B cell (primary cell): Measurements from ENCODE around the gene TRIAP1. TPM values are rescaled to one million over a fixed set of nuclear protein-coding genes. Genes with fewer than 3 reads are reported as not detected.

Source experiments
- ATAC-seq: fragments of 200-7000 bp; cut with Tn5 transposase; one replicate; pipeline ENCODE4 v1.10.0; 2021; ENCODE audit warnings: low read depth, mild to moderate bottlenecking, moderate number of reproducible peaks, moderate library complexity
- CTCF ChIA-PET: fragments of 350-600 bp; sonication (Branson Sonifier 250); formaldehyde crosslinking; loops from one replicate; lab custom pipeline; 2021; ENCODE audit warnings: antibody characterized with exemption, inconsistent platforms; lab: Charles Lee
- POLR2A ChIA-PET: fragments of 350-600 bp; sonication (Branson Sonifier 250); formaldehyde crosslinking; loops from one replicate; lab custom pipeline; 2021; ENCODE audit warnings: antibody characterized with exemption; lab: Charles Lee
- DNase-seq: peaks from one replicate; pipeline ENCODE4 v3.0.0; 2013
- H2AFZ ChIP-seq: 2 replicates; pipeline ENCODE4 v1.6.1; 2012; ENCODE audit warnings: mild to moderate bottlenecking, low read depth, low read length; ENCODE audit not compliant: insufficient read depth, poor library complexity, severe bottlenecking
- H3K27ac ChIP-seq, 2 donors: 1 replicate in 1 of 2; 2 replicates in 1 of 2; pipeline ENCODE4 v1.5.1; 2012 to 2013; ENCODE audit warnings: low read length in 2 of 2, mild to moderate bottlenecking in 2 of 2, moderate library complexity in 1 of 2
- H3K27me3 ChIP-seq, 4 experiments: fragments of 200-600 bp in 1 of 4; sonication (generic) in 1 of 4; replicated peaks in 1 of 4; 1 replicate in 2 of 4; 2 replicates in 2 of 4; pipeline versions ENCODE4 v1.6.1 to v1.7.0; 2013 to 2016; ENCODE audit warnings: low read length in 3 of 4, mild to moderate bottlenecking in 2 of 4, mixed read lengths in 1 of 4, moderate library complexity in 1 of 4; ENCODE audit not compliant: insufficient read depth in 4 of 4, control insufficient read depth in 3 of 4; ENCODE audit errors: control extremely low read depth in 1 of 4
- H3K36me3 ChIP-seq, 2 experiments: replicated peaks in 1 of 2; 1 replicate in 1 of 2; 2 replicates in 1 of 2; pipeline versions ENCODE4 v1.6.1 to v1.7.1; 2013; ENCODE audit warnings: low read length in 1 of 2; ENCODE audit not compliant: insufficient read depth in 2 of 2, control insufficient read depth in 1 of 2; ENCODE audit errors: control extremely low read depth in 1 of 2, extremely low read depth in 1 of 2
- H3K4me1 ChIP-seq, 2 donors: fragments of 200-600 bp in 1 of 2; sonication (generic) in 1 of 2; 1 replicate in 1 of 2; 2 replicates in 1 of 2; pipeline versions ENCODE4 v1.5.1 to v1.6.1; 2013 to 2017; ENCODE audit warnings: low read length in 2 of 2; ENCODE audit not compliant: control insufficient read depth in 2 of 2, insufficient read depth in 2 of 2
- H3K4me2 ChIP-seq: replicated peaks from 2 replicates; pipeline ENCODE3; 2012; ENCODE audit warnings: mild to moderate bottlenecking, low read depth, low read length; ENCODE audit not compliant: poor library complexity, severe bottlenecking
- H3K4me3 ChIP-seq, 5 experiments: fragments of 200-600 bp in 1 of 5; sonication (generic) in 1 of 5; 1 replicate in 3 of 5; 2 replicates in 2 of 5; pipeline versions ENCODE4 v1.5.1 to v1.7.0; 2011 to 2016; ENCODE audit warnings: low read length in 4 of 5, mild to moderate bottlenecking in 4 of 5, low read depth in 2 of 5, control low read depth in 1 of 5, moderate library complexity in 1 of 5; ENCODE audit not compliant: insufficient read depth in 1 of 5; ENCODE audit errors: control extremely low read depth in 1 of 5, extremely low read depth in 1 of 5
- H3K79me2 ChIP-seq: fragments of 200-600 bp; sonication (generic); one replicate; pipeline ENCODE4 v1.6.0; 2016; ENCODE audit warnings: low read length; ENCODE audit not compliant: control insufficient read depth, insufficient read depth
- H3K9ac ChIP-seq: fragments of 200-600 bp; sonication (generic); 2 replicates; pipeline ENCODE4 v1.6.1; 2017; ENCODE audit warnings: mild to moderate bottlenecking, low read length, moderate library complexity
- H3K9me3 ChIP-seq, 3 donors: one replicate each; pipeline versions ENCODE4 v1.6.1 to v1.7.1; 2013; ENCODE audit warnings: low read length in 2 of 3; ENCODE audit not compliant: control insufficient read depth in 2 of 3, insufficient read depth in 1 of 3; ENCODE audit errors: control extremely low read depth in 1 of 3
- H4K20me1 ChIP-seq: 2 replicates; pipeline ENCODE4 v1.6.0; 2012; ENCODE audit warnings: mild to moderate bottlenecking, low read length; ENCODE audit not compliant: insufficient read depth, control insufficient read depth, poor library complexity, severe bottlenecking
- H3K27ac Mint-ChIP-seq: one replicate; pipeline ENCODE4 v1.8.0; 2021; ENCODE audit warnings: mixed read lengths
- H3K27me3 Mint-ChIP-seq: one replicate; pipeline ENCODE4 v1.8.0; 2021; ENCODE audit warnings: mixed read lengths
- H3K4me1 Mint-ChIP-seq: one replicate; pipeline ENCODE4 v1.8.0; 2021; ENCODE audit warnings: mixed read lengths
- H3K4me3 Mint-ChIP-seq: one replicate; pipeline ENCODE4 v1.8.0; 2021; ENCODE audit warnings: mixed read lengths
- H3K9me3 Mint-ChIP-seq: one replicate; pipeline ENCODE4 v1.8.0; 2022; ENCODE audit warnings: mixed read lengths; ENCODE audit not compliant: insufficient read depth
- EZH2 ChIP-seq: IDR thresholded peaks from 2 replicates; pipeline ENCODE4 v1.6.1; 2012; ENCODE audit warnings: borderline replicate concordance, low read depth, mild to moderate bottlenecking, moderate library complexity, low read length; ENCODE audit not compliant: insufficient read depth, poor library complexity, severe bottlenecking
- whole genome bisulfite sequencing: methylation state at CpG from one replicate; pipeline ENCODE4 v1.1.5; 2013; ENCODE audit warnings: missing lambda C conversion rate; ENCODE audit not compliant: insufficient coverage; 5-methylcytosine and 5-hydroxymethylcytosine counted together
- intact Hi-C: fragments of 100-400 bp; cut with micrococcal nuclease; formaldehyde crosslinking; loops from one replicate; pipeline ENCODE4 v1.10.0; 2022
- polyA plus RNA-seq: library from polyadenylated mRNA; depleted of rRNA; stranded (reverse); fragments of >200 nt; gene quantifications from 2 replicates; pipeline ENCODE4 v1.2.3, GENCODE V29; 2012
- total RNA-seq, 2 donors: library from RNA; stranded (reverse); fragments of 120-200 nt in 1 of 2; gene quantifications; 1 replicate in 1 of 2; 2 replicates in 1 of 2; pipeline versions ENCODE4 v1.2.3 to v1.2.4, GENCODE V29; 2013 to 2022
- TF ChIP-seq, protein P1 (sequence below): fragments of 200-600 bp; IDR thresholded peaks from one replicate; pipeline ENCODE4 v1.8.0; 2022; ENCODE audit warnings: antibody characterized with exemption, mild to moderate bottlenecking

TRIAP1 gene
- total and polyA plus RNA-seq, 2 donors (not counting 1 experiment from before 2014, with no cell fraction given), result 13.8 to 19.6 TPM

DNA sequence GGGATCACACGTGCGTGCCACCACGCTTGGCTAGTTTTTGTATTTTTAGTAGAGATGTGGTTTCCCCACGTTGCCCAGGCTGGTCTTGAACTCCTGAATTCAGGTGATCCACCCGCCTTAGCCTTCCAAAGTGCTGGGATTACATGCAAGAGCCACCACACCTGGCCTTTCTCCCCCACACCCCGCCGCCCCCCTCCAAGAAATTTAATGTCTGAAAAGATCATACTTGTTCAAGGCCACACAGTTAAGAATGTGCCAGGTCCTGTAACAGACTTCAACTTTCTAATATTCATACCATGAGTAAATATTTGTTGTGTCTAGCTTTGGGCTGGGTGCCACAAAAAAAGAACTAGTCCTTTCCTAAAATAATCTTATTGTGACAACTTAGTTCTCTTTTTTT lies 9.1 kb upstream of the TRIAP1 start:
- Mint-ChIP-seq H3K9me3 (no peaks in the 10 kb centered on the region), H3K27me3 (no peaks in the 10 kb centered on the region), H3K4me1 (peaks cover 8% of the 10 kb centered on the region), H3K27ac (no peak overlapping the region), H3K4me3 (no peak overlapping the region)
- intact Hi-C loops, result no loop called here
- 80% methylated on average over 1 of the region's 7 CpGs for whole genome bisulfite sequencing
- peak overlapping the region in 1 of 2 donors; percentile 8 for H3K27ac ChIP-seq
- peaks cover 31% of the 10 kb centered on the region for H4K20me1 ChIP-seq
- ATAC-seq (no peak), DNase-seq (no peak)
- peaks cover 42% of the 10 kb centered on the region for H3K79me2 ChIP-seq
- H3K4me3 ChIP-seq, result no peak overlapping the region
- POLR2A ChIA-PET, result no interaction called here
- no peak overlapping the region for H3K9ac ChIP-seq
- H3K4me1 ChIP-seq, result peaks cover 0 to 4% of the 10 kb centered on the region in 2 donors
- no peaks in the 10 kb centered on the region for H3K27me3 ChIP-seq
- H3K4me2 ChIP-seq, result no peak overlapping the region
- no peaks in the 10 kb centered on the region for H3K9me3 ChIP-seq
- no peak for TF ChIP-seq EZH2
- TF ChIP-seq, protein P1, sequence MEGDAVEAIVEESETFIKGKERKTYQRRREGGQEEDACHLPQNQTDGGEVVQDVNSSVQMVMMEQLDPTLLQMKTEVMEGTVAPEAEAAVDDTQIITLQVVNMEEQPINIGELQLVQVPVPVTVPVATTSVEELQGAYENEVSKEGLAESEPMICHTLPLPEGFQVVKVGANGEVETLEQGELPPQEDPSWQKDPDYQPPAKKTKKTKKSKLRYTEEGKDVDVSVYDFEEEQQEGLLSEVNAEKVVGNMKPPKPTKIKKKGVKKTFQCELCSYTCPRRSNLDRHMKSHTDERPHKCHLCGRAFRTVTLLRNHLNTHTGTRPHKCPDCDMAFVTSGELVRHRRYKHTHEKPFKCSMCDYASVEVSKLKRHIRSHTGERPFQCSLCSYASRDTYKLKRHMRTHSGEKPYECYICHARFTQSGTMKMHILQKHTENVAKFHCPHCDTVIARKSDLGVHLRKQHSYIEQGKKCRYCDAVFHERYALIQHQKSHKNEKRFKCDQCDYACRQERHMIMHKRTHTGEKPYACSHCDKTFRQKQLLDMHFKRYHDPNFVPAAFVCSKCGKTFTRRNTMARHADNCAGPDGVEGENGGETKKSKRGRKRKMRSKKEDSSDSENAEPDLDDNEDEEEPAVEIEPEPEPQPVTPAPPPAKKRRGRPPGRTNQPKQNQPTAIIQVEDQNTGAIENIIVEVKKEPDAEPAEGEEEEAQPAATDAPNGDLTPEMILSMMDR, result no peak
- peaks cover 14 to 45% of the 10 kb centered on the region in 2 experiments for H3K36me3 ChIP-seq
- H2AFZ ChIP-seq, result no peak overlapping the region
- CTCF ChIA-PET, result interaction anchor here (0.7 to 5.9 kb wide), 2 partner anchors 10 to 11 kb away, joined by 4 to 39 read pairs; no protein-coding TSS in a partner anchor

DNA sequence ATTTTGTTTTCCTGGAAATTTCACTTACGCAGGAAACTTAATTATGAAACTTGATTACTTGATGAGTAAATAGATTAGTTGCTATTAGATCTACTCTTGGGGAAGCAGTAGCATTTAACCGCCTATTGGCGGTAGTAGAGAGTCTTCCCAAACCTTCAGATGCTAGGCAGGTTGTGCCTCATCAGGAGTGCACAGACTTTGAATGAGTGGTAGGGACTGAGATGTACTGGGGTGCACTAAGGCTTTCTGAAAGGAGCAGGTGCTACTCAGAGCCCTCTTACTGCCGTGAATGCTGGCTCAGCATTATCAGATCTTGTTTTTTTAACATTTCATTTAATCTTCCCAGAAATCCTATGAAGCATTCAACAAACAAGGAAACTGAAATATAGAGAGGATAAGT lies 7.8 kb upstream of the TRIAP1 start:
- H3K4me1 ChIP-seq, result peaks cover 0 to 4% of the 10 kb centered on the region in 2 donors
- peaks cover 45% of the 10 kb centered on the region for H3K79me2 ChIP-seq

More for the DNA sequence above, 7.8 kb upstream of the TRIAP1 start:
- Histone ChIP-seq H3K4me2 (no peak overlapping the region), H3K36me3 (peaks cover 11 to 36% of the 10 kb centered on the region in 2 experiments), H2AFZ (no peak overlapping the region), H3K4me3 (no peak overlapping the region), H4K20me1 (peaks cover 30% of the 10 kb centered on the region), H3K27me3 (no peaks in the 10 kb centered on the region), H3K9me3 (no peaks in the 10 kb centered on the region), H3K9ac (no peak overlapping the region), H3K27ac (no peak overlapping the region)
- ChIA-PET CTCF (interaction anchor here (0.7 to 5.9 kb wide), 3 partner anchors 11 to 135 kb away, joined by 3 to 39 read pairs (median 4); no protein-coding TSS in a partner anchor), POLR2A (no interaction called here)
- intact Hi-C loops, result no loop called here
- no peaks in the 10 kb centered on the region for H3K27me3 Mint-ChIP-seq
- no peak overlapping the region for H3K27ac Mint-ChIP-seq
- DNase-seq (peak; percentile 47), ATAC-seq (peak; percentile 76)
- no peak overlapping the region for H3K4me3 Mint-ChIP-seq
- peaks cover 11% of the 10 kb centered on the region for H3K4me1 Mint-ChIP-seq
- WGBS, result 82% methylated on average over 2 of the region's 4 CpGs
- no peaks in the 10 kb centered on the region for H3K9me3 Mint-ChIP-seq
- no peak for TF ChIP-seq EZH2
- TF ChIP-seq, protein P1, result peak; percentile 81
